SK-N-SH (cell line): ENCODE data around the gene GPR107. TPM values are rescaled to one million over a fixed set of nuclear protein-coding genes. Genes with fewer than 3 reads are reported as not detected.
"Not testable (repeated sequence)": the region's sequence is repeated elsewhere in the genome, so short reads cannot be mapped to it uniquely, and the experiment has no call there.

Experiments used
- CTCF ChIA-PET: fragments of 300-600, 350-600 bp; formaldehyde crosslinking; extraction: SDS; loops from one replicate; lab custom pipeline; 2021; lab: Yijun Ruan, JAX
- POLR2A ChIA-PET: fragments of 350-600 bp; sonication (Branson Sonifier 250); formaldehyde crosslinking; extraction: SDS; loops from one replicate; lab custom pipeline; 2020; ENCODE audit warnings: antibody characterized with exemption, inconsistent platforms; lab: Yijun Ruan, JAX
- DNase-seq: peaks from one replicate; pipeline ENCODE4 v3.0.0; 2012
- H2AFZ ChIP-seq: fragments of 200-600 bp; sonication (generic); 2 replicates; pipeline ENCODE4 v1.8.1; 2016; ENCODE audit warnings: antibody characterized with exemption, mild to moderate bottlenecking, low read depth
- H3F3A ChIP-seq: fragments of 200-600 bp; sonication (generic); replicated peaks from 2 replicates; pipeline ENCODE3; 2016; ENCODE audit warnings: antibody characterized with exemption, mild to moderate bottlenecking; ENCODE audit not compliant: insufficient read depth
- H3K27ac ChIP-seq, 2 experiments: fragments of 200-500 bp in 1 of 2; fragments of 200-600 bp in 1 of 2; sonication (Bioruptor generic) in 1 of 2; sonication (generic), shearing (Covaris generic) in 1 of 2; 2 replicates each; pipeline versions ENCODE4 v1.5.1 to v1.6.1; 2014 to 2016; ENCODE audit warnings: low read depth in 2 of 2, inconsistent platforms in 1 of 2, low read length in 1 of 2, mild to moderate bottlenecking in 1 of 2, mixed read lengths in 1 of 2
- H3K27me3 ChIP-seq: fragments of 200-600 bp; sonication (generic), shearing (Covaris generic); 2 replicates; pipeline ENCODE4 v1.6.1; 2016; ENCODE audit warnings: mixed run types; ENCODE audit not compliant: insufficient read depth
- H3K36me3 ChIP-seq, 2 experiments: fragments of 200-500 bp in 1 of 2; fragments of 200-600 bp in 1 of 2; sonication (Bioruptor generic) in 1 of 2; sonication (generic) in 1 of 2; replicated peaks in 1 of 2; 2 replicates each; pipeline versions ENCODE3 to v1.5.1; 2014 to 2016; ENCODE audit warnings: low read length in 1 of 2, mild to moderate bottlenecking in 1 of 2; ENCODE audit not compliant: insufficient read depth in 2 of 2, control insufficient read depth in 1 of 2
- H3K4me1 ChIP-seq, 2 experiments: fragments of 200-500 bp in 1 of 2; fragments of 200-600 bp in 1 of 2; sonication (Bioruptor generic) in 1 of 2; sonication (generic), shearing (Covaris generic) in 1 of 2; 2 replicates each; pipeline versions ENCODE4 v1.5.1 to v1.6.1; 2014 to 2016; ENCODE audit warnings: low read depth in 1 of 2, low read length in 1 of 2, mixed run types in 1 of 2; ENCODE audit not compliant: insufficient read depth in 2 of 2, control insufficient read depth in 1 of 2
- H3K4me2 ChIP-seq: fragments of 200-600 bp; sonication (generic), shearing (Covaris generic); 2 replicates; pipeline ENCODE4 v1.6.1; 2017; ENCODE audit warnings: mixed run types
- H3K4me3 ChIP-seq, 2 experiments: fragments of 200-500 bp in 1 of 2; fragments of 200-600 bp in 1 of 2; sonication (Bioruptor generic) in 1 of 2; sonication (generic), shearing (Covaris generic) in 1 of 2; 2 replicates each; pipeline versions ENCODE4 v1.5.1 to v1.8.1; 2014 to 2016; ENCODE audit warnings: low read depth in 2 of 2, inconsistent platforms in 1 of 2, low read length in 1 of 2, mild to moderate bottlenecking in 1 of 2, mixed read lengths in 1 of 2, moderate library complexity in 1 of 2
- H3K79me2 ChIP-seq: fragments of 200-600 bp; sonication (generic); 2 replicates; pipeline ENCODE4 v1.8.1; 2017; ENCODE audit warnings: mild to moderate bottlenecking; ENCODE audit not compliant: insufficient read depth
- H3K9ac ChIP-seq: fragments of 200-600 bp; sonication (generic); 2 replicates; pipeline ENCODE4 v1.6.1; 2017; ENCODE audit warnings: mixed run types
- H3K9me2 ChIP-seq: fragments of 200-600 bp; sonication (generic); 2 replicates; pipeline ENCODE4 v1.6.1; 2017; ENCODE audit warnings: mixed run types
- H3K9me3 ChIP-seq: fragments of 200-600 bp; sonication (generic); 2 replicates; pipeline ENCODE4 v1.6.1; 2017; ENCODE audit warnings: mixed run types, mild to moderate bottlenecking, moderate library complexity
- H4K20me1 ChIP-seq: fragments of 200-600 bp; sonication (generic); 2 replicates; pipeline ENCODE4 v1.6.1; 2017; ENCODE audit warnings: mild to moderate bottlenecking, mixed run types; ENCODE audit not compliant: insufficient read depth
- CTCF ChIP-seq: fragments of 200-600 bp; sonication (generic); IDR thresholded peaks from 2 replicates; pipeline ENCODE4 v1.6.1; 2017; ENCODE audit warnings: antibody characterized with exemption, mild to moderate bottlenecking, moderate library complexity
- ELF1 ChIP-seq: IDR thresholded peaks from 2 replicates; pipeline ENCODE4 v1.4.0; 2012
- EP300 ChIP-seq, 2 experiments: IDR thresholded peaks; 2 replicates each; pipeline versions ENCODE4 v1.4.0 to v1.6.1; 2012; ENCODE audit warnings: borderline replicate concordance in 1 of 2, low read depth in 1 of 2, low read length in 1 of 2
- FOSL2 ChIP-seq: IDR thresholded peaks from 2 replicates; pipeline ENCODE4 v1.4.0; 2012; ENCODE audit warnings: low read depth, mild to moderate bottlenecking, moderate library complexity, borderline replicate concordance
- FOXM1 ChIP-seq: IDR thresholded peaks from 2 replicates; pipeline ENCODE4 v1.4.0; 2012; ENCODE audit warnings: low read depth, mild to moderate bottlenecking
- GABPA ChIP-seq: IDR thresholded peaks from 2 replicates; pipeline ENCODE4 v1.4.0; 2012; ENCODE audit warnings: low read depth, mild to moderate bottlenecking
- JUND ChIP-seq: IDR thresholded peaks from 2 replicates; pipeline ENCODE4 v1.4.0; 2012
- MAX ChIP-seq: IDR thresholded peaks from 2 replicates; pipeline ENCODE4 v1.4.0; 2012; ENCODE audit warnings: low read depth
- NFIC ChIP-seq: IDR thresholded peaks from 2 replicates; pipeline ENCODE4 v1.4.0; 2012; ENCODE audit warnings: borderline replicate concordance
- NRF1 ChIP-seq: IDR thresholded peaks from 2 replicates; pipeline ENCODE4 v1.6.1; 2012; ENCODE audit warnings: low read depth, mild to moderate bottlenecking, low read length
- POLR2AphosphoS5 ChIP-seq: IDR thresholded peaks from 2 replicates; pipeline ENCODE4 v1.6.1; 2012; ENCODE audit warnings: low read depth, low read length
- RAD21 ChIP-seq: IDR thresholded peaks from 2 replicates; pipeline ENCODE4 v1.6.1; 2012; ENCODE audit warnings: mild to moderate bottlenecking, low read length
- RCOR1 ChIP-seq: fragments of 150-350 bp; IDR thresholded peaks from 2 replicates; pipeline ENCODE4 v1.6.1; 2017; ENCODE audit warnings: antibody characterized with exemption, low read length
- SMC3 ChIP-seq: IDR thresholded peaks from 2 replicates; pipeline ENCODE4 v1.6.1; 2012; ENCODE audit warnings: low read depth, low read length, improper control_type of control experiment
- TEAD4 ChIP-seq: IDR thresholded peaks from 2 replicates; pipeline ENCODE4 v1.4.0; 2012; ENCODE audit warnings: mild to moderate bottlenecking, borderline replicate concordance; ENCODE audit not compliant: insufficient read depth
- USF1 ChIP-seq: IDR thresholded peaks from 2 replicates; pipeline ENCODE4 v1.4.0; 2012; ENCODE audit warnings: low read depth, borderline replicate concordance
- USF2 ChIP-seq: fragments of 150-350 bp; IDR thresholded peaks from 2 replicates; pipeline ENCODE4 v1.6.1; 2017; ENCODE audit warnings: antibody characterized with exemption, low read length, low read depth, borderline replicate concordance
- YY1 ChIP-seq: IDR thresholded peaks from 2 replicates; pipeline ENCODE4 v1.4.0; 2012; ENCODE audit warnings: low read depth, mild to moderate bottlenecking
- WGBS: methylation state at CpG from one replicate; pipeline ENCODE4 v1.1.6; 2017; ENCODE audit warnings: low lambda C conversion rate; 5-methylcytosine and 5-hydroxymethylcytosine counted together
- polyA plus RNA-seq, 3 experiments: library from polyadenylated mRNA; depleted of rRNA; stranded (reverse); fragments of >200 nt; gene quantifications; 2 replicates each; pipeline ENCODE4 v1.2.3, GENCODE V29; 2012

The GPR107 gene
- polyA plus RNA-seq, 1 of the 3 experiments (the other 2 are of a cell fraction) = 23.0 TPM

GRCh38 chr9:130021123-130021522 is 32.6 kb upstream of the GPR107 start:
- no peak overlapping the region for H3K4me2 ChIP-seq
- H3K9ac ChIP-seq = no peak overlapping the region
- H3K4me3 ChIP-seq = no peak overlapping the region
- H3K9me3 ChIP-seq = no peaks in the 10 kb centered on the region
- H2AFZ ChIP-seq = no peak overlapping the region
- H3K36me3 ChIP-seq = peaks cover 0 to 2% of the 10 kb centered on the region in 2 experiments
- no peak for DNase-seq
- H3K4me1 ChIP-seq = peaks cover 0 to 8% of the 10 kb centered on the region in 2 experiments; a peak in 1 of 4 replicates
- 95% methylated on average over 2 of the region's 2 CpGs for WGBS
- H3K27ac ChIP-seq = no peak overlapping the region
- H3F3A ChIP-seq = peaks cover 10% of the 10 kb centered on the region
- POLR2A ChIA-PET = no interaction called here
- CTCF ChIA-PET = interaction anchor here (1.3 kb wide), 1 partner anchor 19 kb away, joined by 3 read pairs; no protein-coding TSS in a partner anchor
- no peaks in the 10 kb centered on the region for H3K27me3 ChIP-seq
- H3K79me2 ChIP-seq = peaks cover 57% of the 10 kb centered on the region
- TF ChIP-seq YY1 (no peak), JUND (no peak), RAD21 (no peak), USF1 (no peak), ELF1 (no peak)
- peaks cover 43% of the 10 kb centered on the region for H4K20me1 ChIP-seq
- H3K9me2 ChIP-seq = no peaks in the 10 kb centered on the region

- H3K36me3 ChIP-seq, H3F3A ChIP-seq, H3K4me3 ChIP-seq, H3K4me1 ChIP-seq, POLR2A ChIA-PET, H3K4me2 ChIP-seq, H3K9me3 ChIP-seq, H2AFZ ChIP-seq, H3K9ac ChIP-seq, H3K27me3 ChIP-seq, H3K9me2 ChIP-seq, H3K27ac ChIP-seq, DNase-seq: not testable (repeated sequence)
- 92% methylated on average over 3 of the region's 3 CpGs for WGBS
- CTCF ChIA-PET = interaction anchor here (1.3 kb wide), 1 partner anchor 18 kb away, joined by 3 read pairs; no protein-coding TSS in a partner anchor
- peaks cover 64% of the 10 kb centered on the region for H3K79me2 ChIP-seq
- H4K20me1 ChIP-seq = peaks cover 45% of the 10 kb centered on the region
Observed at GRCh38 chr9:130021842-130022241, 31.9 kb upstream of the GPR107 start.

- Histone ChIP-seq H3K36me3 (no peaks in the 10 kb centered on the region), H4K20me1 (peaks cover 45% of the 10 kb centered on the region), H3K9ac (no peak overlapping the region), H3K4me1 (peaks cover 0 to 8% of the 10 kb centered on the region in 2 experiments; a peak in 1 of 4 replicates), H3K9me2 (no peaks in the 10 kb centered on the region), H3K4me3 (no peak overlapping the region), H3K27me3 (no peaks in the 10 kb centered on the region), H3K9me3 (no peaks in the 10 kb centered on the region), H3K4me2 (no peak overlapping the region), H3K27ac (no peak overlapping the region), H2AFZ (no peak overlapping the region), H3K79me2 (peaks cover 73% of the 10 kb centered on the region), H3F3A (peaks cover 7% of the 10 kb centered on the region)
- 82% methylated on average over 8 of the region's 8 CpGs for WGBS
- POLR2A ChIA-PET = no interaction called here
- no peak for DNase-seq
- CTCF ChIA-PET = interaction anchor here (0.9 kb wide), 1 partner anchor 284 kb away, joined by 3 read pairs; no protein-coding TSS in a partner anchor
- TF ChIP-seq NRF1 (no peak), EP300 (IDR thresholded peaks at IDR 0.05; ENCODE audit: borderline replicate concordance in 1 of 2, low read depth in 1 of 2, low read length in 1 of 2) (no peak), JUND (no peak), TEAD4 (no peak), YY1 (no peak), POLR2AphosphoS5 (no peak), RAD21 (no peak), FOXM1 (no peak), FOSL2 (no peak), GABPA (no peak), NFIC (no peak), CTCF (no peak), MAX (no peak), SMC3 (no peak), RCOR1 (no peak), USF2 (no peak)
Observed at GRCh38 chr9:130022566-130023143, 31.1 kb upstream of the GPR107 start.
